Naive B cell (primary cell): ENCODE data around the gene HILPDA. TPM values are rescaled to one million over a fixed set of nuclear protein-coding genes. Genes with fewer than 3 reads are reported as not detected.
"Not testable (repeated sequence)": the region's sequence is repeated elsewhere in the genome, so short reads cannot be mapped to it uniquely, and the experiment has no call there.

ENCODE experiments used
- ATAC-seq, 2 donors: fragments of 150-1000 bp; cut with Tn5 transposase; 2 replicates each; pipeline ENCODE4 v1.10.0; 2021; ENCODE audit warnings: low read depth in 2 of 2, mild to moderate bottlenecking in 2 of 2, moderate library complexity in 2 of 2
- DNase-seq: peaks from one replicate; pipeline ENCODE4 v3.0.0; 2022
- H3K27ac Mint-ChIP-seq, 6 donors: one replicate each; pipeline ENCODE4 v1.8.0; 2020 to 2022; ENCODE audit warnings: mild to moderate bottlenecking in 6 of 6, mixed read lengths in 6 of 6, moderate library complexity in 5 of 6, inconsistent platforms in 2 of 6
- H3K27me3 Mint-ChIP-seq, 3 donors: one replicate each; pipeline ENCODE4 v1.8.0; 2021 to 2022; ENCODE audit warnings: mixed read lengths in 3 of 3, mild to moderate bottlenecking in 1 of 3
- H3K36me3 Mint-ChIP-seq, 2 donors: one replicate each; pipeline ENCODE4 v1.8.0; 2020 to 2022; ENCODE audit warnings: mixed read lengths in 2 of 2, inconsistent platforms in 1 of 2, mild to moderate bottlenecking in 1 of 2
- H3K4me1 Mint-ChIP-seq, 3 donors: one replicate each; pipeline ENCODE4 v1.8.0; 2020 to 2022; ENCODE audit warnings: mixed read lengths in 3 of 3, inconsistent platforms in 1 of 3, mild to moderate bottlenecking in 1 of 3, moderate library complexity in 1 of 3
- H3K4me3 Mint-ChIP-seq, 8 donors: one replicate each; pipeline ENCODE4 v1.8.0; 2020 to 2022; ENCODE audit warnings: mild to moderate bottlenecking in 8 of 8, mixed read lengths in 8 of 8, moderate library complexity in 8 of 8, inconsistent platforms in 2 of 8
- H3K9me3 Mint-ChIP-seq, 7 donors: one replicate each; pipeline ENCODE4 v1.8.0; 2020 to 2022; ENCODE audit warnings: mixed read lengths in 7 of 7, mild to moderate bottlenecking in 5 of 7, inconsistent platforms in 2 of 7, moderate library complexity in 1 of 7
- polyA plus RNA-seq, 6 donors: library from polyadenylated mRNA; unstranded; fragments of 300-500 nt; fragmentation: Illumina TruSeq; gene quantifications; one replicate each; pipeline ENCODE4 v1.2.3, GENCODE V29; 2021; ENCODE audit warnings: low read depth in 6 of 6

Gene HILPDA
- polyA plus RNA-seq, 6 donors from 2014 or later = 11.2 to 20.3 (median 13.1) TPM

DNA sequence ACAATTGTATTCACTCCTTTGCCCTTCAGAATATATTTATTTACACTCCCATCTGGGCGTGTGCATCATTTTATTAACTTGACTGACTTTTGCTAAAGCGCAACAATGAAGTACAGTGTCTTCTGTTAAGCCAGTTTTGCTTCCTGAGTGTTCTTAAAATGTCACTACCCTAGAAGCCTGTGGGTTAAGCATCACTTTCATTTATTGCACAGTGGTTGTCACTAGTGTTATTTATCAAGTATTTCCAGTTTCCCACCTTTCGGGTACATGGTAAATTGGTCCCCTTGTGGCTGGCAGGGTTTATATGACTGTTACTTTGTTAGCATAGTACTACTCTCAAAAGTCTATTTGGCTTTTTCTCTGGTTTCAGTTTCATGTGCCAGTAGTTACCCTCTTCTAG, 3.3 kb downstream of the HILPDA start:
- peak overlapping the region in 1 of 8 donors; percentile 60 for H3K4me3 Mint-ChIP-seq
- ATAC-seq (no peak), DNase-seq (no peak)
- H3K36me3 Mint-ChIP-seq = no peaks in the 10 kb centered on the region
- H3K27ac Mint-ChIP-seq = peak overlapping the region in 3 of 6 donors; percentile 20 to 92 (median 81)
- peaks cover 21 to 44% (median 32%) of the 10 kb centered on the region in 3 donors for H3K4me1 Mint-ChIP-seq
- H3K27me3 Mint-ChIP-seq = no peaks in the 10 kb centered on the region
- H3K9me3 Mint-ChIP-seq = no peaks in the 10 kb centered on the region

DNA sequence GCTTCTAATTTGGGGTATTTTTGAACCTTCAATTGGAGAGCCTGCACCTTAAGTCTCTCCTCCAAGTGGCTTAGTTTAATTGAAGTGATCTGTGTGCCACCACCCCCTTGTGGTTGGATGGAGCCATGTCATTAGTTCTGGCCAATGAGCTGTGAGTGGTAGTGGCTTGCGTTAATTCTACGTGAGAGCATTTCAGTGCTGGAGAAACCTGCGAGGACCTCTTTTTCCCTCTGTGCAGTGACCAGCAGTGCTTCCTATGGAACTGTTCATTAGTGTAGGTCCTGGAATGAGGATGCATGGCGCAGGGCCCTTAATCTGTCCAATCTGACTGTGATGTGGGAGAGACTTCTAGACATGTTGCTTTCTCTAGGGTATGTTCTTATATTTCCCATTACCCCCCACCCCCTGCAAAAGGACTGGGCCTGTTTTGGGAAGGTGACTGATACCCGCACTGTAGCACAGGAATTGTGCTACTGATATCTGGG, 3.8 kb downstream of the HILPDA start:
- DNase-seq (peak; percentile 68), ATAC-seq (peak; percentile 35 to 37)
- Mint-ChIP-seq H3K4me3 (peak overlapping the region in 2 of 8 donors; percentile 44 to 60), H3K4me1 (peaks cover 21 to 44% (median 37%) of the 10 kb centered on the region in 3 donors), H3K27ac (peak overlapping the region in 3 of 6 donors; percentile 35 to 91 (median 66)), H3K27me3 (no peaks in the 10 kb centered on the region), H3K36me3 (no peaks in the 10 kb centered on the region), H3K9me3 (no peaks in the 10 kb centered on the region)

DNA sequence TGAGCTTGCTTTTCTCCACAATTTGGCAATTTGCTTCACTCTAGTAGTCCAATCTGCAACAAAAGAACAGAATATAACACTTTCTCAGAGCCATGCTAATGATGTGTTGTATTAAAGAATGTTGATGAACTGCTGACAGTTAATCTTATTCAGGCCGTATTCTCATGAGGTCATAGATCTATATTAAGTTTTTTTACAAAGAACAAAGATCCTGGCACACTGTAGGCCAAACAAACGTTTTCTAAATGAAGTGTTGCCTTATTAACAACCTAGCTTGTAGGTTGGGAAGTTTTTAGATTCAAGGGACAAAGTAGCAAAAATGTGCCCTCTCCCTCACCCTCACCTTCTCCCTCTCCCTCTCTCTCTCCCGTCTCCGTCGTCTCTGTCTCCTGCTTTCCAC, 6.8 kb downstream of the HILPDA start:
- H3K4me3 Mint-ChIP-seq = no peak overlapping the region
- H3K4me1 Mint-ChIP-seq = peaks cover 13 to 23% (median 20%) of the 10 kb centered on the region in 3 donors
- peak overlapping the region in 1 of 6 donors; percentile 28 for H3K27ac Mint-ChIP-seq
- H3K9me3 Mint-ChIP-seq = no peaks in the 10 kb centered on the region
- no peaks in the 10 kb centered on the region for H3K36me3 Mint-ChIP-seq
- no peak for DNase-seq
- H3K27me3 Mint-ChIP-seq = no peaks in the 10 kb centered on the region
- no peak for ATAC-seq

DNA sequence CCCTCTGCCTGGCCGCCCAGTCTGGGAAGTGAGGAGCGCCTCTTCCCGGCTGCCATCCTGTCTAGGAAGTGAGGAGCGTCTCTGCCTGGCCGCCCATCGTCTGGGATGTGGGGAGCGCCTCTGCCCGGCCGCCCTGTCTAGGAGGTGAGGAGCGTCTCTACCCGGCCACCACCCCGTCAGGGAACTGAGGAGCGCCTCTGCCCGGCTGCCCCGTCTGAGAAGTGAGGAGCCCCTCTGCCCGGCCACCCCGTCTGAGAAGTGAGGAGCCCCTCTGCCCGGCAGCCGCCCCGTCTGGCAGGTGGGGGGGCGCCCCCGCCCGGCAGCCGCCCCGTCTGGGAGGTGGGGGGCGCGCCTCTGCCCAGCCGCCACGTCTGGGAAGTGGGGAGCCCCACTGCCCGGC, 7.7 kb downstream of the HILPDA start:
- DNase-seq, H3K27ac Mint-ChIP-seq, H3K36me3 Mint-ChIP-seq, H3K9me3 Mint-ChIP-seq, H3K4me3 Mint-ChIP-seq, ATAC-seq, H3K27me3 Mint-ChIP-seq: not testable (repeated sequence)
- H3K4me1 Mint-ChIP-seq = peaks cover 9 to 16% (median 15%) of the 10 kb centered on the region in 3 donors

DNA sequence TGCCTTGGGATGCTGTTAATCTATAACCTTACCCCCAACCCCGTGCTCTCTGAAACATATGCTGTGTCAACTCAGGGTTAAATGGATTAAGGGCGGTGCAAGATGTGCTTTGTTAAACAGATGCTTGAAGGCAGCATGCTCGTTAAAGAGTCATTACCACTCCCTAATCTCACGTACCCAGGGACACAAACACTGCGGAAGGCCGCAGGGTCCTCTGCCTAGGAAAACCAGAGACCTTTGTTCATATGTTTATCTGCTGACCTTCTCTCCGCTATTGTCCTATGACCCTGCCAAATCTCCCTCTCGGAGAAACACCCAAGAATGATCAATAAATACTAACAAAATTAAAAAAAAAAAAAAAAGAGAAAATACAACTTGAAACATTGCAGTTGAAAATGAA, 8.3 kb downstream of the HILPDA start:
- H3K9me3 Mint-ChIP-seq, H3K27me3 Mint-ChIP-seq, H3K4me3 Mint-ChIP-seq, DNase-seq, H3K27ac Mint-ChIP-seq, H3K36me3 Mint-ChIP-seq, ATAC-seq: not testable (repeated sequence)
- peaks cover 9 to 15% (median 11%) of the 10 kb centered on the region in 3 donors for H3K4me1 Mint-ChIP-seq

DNA sequence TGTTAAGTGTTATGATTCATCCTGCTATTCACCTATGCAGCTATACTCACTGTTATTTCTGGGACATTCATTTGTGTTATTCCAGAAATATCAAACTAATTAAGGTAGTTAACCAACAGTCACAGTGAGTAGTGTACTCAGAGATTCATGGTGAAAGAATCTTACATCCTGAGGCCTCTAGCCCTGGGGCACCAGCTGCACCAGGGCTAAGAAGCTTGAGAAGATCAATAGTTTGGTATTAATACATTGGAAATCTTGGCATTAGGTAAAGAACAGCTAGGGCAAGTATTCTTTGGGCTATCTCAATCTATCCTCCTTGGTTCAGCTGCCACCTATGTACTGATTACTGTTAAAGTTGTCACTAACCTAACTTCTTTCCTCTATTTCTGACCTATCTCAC, 11.2 kb downstream of the HILPDA start:
- not testable (repeated sequence) for H3K27ac Mint-ChIP-seq, H3K36me3 Mint-ChIP-seq

DNA sequence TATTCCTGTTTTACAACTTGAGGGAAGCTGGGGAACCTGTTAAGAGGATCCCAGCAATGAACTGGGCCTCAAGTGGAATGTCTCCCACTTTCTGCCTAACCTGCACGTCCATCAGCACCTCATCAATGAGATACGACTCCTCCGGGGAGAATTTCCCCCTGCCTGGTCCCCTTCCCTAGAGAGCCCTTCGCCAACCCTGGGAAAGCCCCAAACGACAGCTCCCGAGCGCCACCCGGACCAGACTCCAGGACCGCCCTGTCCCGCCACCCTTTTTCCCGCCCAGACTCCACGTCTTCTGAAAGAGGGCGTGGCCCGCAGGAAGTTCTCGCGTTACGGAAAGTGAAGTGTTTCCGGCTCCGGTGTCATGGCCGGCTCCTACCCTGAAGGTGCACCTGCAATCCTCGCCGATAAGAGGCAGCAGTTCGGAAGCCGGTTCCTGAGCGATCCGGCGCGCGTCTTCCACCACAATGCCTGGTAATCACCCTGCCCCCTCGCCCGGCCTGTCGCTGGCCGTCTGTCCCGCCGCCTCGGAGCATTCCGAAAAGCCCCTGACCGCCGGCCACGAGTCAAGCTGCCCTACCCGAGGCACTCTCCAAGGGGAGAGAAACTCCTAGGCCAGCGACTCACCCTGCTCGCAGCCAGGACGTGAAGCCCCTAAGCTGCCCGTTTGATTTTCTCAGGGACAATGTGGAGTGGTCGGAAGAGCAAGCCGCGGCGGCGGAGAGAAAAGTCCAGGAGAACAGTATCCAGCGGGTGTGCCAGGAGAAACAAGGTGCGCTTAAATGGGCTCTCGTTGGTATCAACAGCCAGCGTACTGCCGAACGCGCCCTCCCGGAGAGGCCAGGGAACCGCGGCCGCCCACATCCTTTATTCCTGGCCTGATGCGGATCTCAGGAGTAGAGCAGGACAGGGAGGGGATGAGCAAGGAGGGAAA, 21.0 kb downstream of the HILPDA start, which contains the start of gene METTL2B:
Gene METTL2B, plus strand, starts transcription at position 347 of the 934 bp plus-strand sequence. Its CDS starts 18 bp downstream, at position 365.
- H3K4me1 Mint-ChIP-seq = peaks cover 14 to 28% (median 17%) of the 10 kb centered on the region in 3 donors
- peak within 1 kb of the TSS; percentile 94 to 100 (median 98) for H3K4me3 Mint-ChIP-seq
- not testable (repeated sequence) for H3K9me3 Mint-ChIP-seq, H3K36me3 Mint-ChIP-seq, H3K27me3 Mint-ChIP-seq
- H3K27ac Mint-ChIP-seq = peak within 1 kb of the TSS; percentile 89 to 98 (median 94)
- ATAC-seq (peak; percentile 95), DNase-seq (peak; percentile 84)

More for the DNA sequence above, 11.2 kb downstream of the HILPDA start:
- H3K9me3 Mint-ChIP-seq, H3K4me3 Mint-ChIP-seq, H3K4me1 Mint-ChIP-seq, DNase-seq, H3K27me3 Mint-ChIP-seq, ATAC-seq: not testable (repeated sequence)

DNA sequence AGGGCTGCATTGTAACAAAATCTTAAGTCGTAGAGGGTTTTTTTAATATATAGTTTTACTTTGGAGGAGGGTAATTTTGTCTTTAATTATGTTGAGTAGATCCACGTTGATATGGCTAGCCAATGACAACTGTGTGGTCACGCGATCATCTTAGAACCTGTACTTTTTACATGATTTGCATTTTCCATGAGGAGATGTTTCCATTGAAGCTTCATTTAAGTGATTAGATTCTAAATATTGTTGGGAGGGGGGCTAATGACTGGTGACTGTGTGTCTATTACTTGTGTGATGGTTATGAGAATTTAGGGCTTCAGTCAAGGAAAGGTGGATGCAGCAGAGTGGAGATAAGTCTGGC, 21.6 kb downstream of the HILPDA start:
- not testable (repeated sequence) for ATAC-seq, H3K36me3 Mint-ChIP-seq, H3K9me3 Mint-ChIP-seq, H3K27me3 Mint-ChIP-seq, DNase-seq
- Mint-ChIP-seq H3K4me1 (peaks cover 14 to 28% (median 17%) of the 10 kb centered on the region in 3 donors), H3K4me3 (peak overlapping the region; percentile 94 to 100 (median 98)), H3K27ac (peak overlapping the region in 4 of 6 donors; percentile 89 to 98 (median 94))

DNA sequence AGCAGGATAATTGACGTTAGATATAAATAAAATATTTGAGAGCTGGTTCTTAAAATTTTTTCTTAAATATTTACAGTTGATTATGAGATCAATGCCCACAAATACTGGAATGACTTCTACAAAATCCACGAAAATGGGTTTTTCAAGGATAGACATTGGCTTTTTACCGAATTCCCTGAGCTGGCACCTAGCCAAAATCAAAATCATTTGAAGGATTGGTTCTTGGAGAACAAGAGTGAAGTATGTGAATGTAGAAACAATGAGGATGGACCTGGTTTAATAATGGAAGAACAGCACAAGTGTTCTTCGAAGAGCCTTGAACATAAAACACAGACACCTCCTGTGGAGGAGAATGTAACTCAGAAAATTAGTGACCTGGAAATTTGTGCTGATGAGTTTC, 23.4 kb downstream of the HILPDA start:
- Mint-ChIP-seq H3K4me3 (peak overlapping the region in 2 of 8 donors; percentile 41 to 59), H3K4me1 (peaks cover 14 to 28% (median 17%) of the 10 kb centered on the region in 3 donors)
- H3K27ac Mint-ChIP-seq, H3K27me3 Mint-ChIP-seq, DNase-seq, H3K9me3 Mint-ChIP-seq, ATAC-seq, H3K36me3 Mint-ChIP-seq: not testable (repeated sequence)

DNA sequence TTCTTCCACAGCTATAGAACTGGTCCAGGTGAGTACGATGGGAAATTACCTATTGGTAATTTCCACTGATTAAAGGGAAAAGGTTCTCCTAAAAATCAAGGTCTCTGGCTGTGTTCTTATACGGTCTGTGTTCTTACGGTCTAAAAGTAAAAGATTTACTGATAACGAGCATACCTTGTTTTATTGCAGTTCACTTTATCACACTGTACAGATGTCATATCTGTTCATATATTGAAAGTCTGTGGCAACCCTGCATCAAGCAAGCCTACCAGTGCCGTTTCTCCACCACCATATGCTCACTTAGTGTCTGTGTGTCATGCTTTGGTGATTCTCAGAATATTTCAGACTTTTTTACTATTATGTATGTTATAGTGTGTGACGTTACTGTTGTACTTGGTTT, 32.5 kb downstream of the HILPDA start:
- H3K27me3 Mint-ChIP-seq, H3K27ac Mint-ChIP-seq, H3K4me3 Mint-ChIP-seq, DNase-seq, H3K36me3 Mint-ChIP-seq, H3K9me3 Mint-ChIP-seq, ATAC-seq, H3K4me1 Mint-ChIP-seq: not testable (repeated sequence)

DNA sequence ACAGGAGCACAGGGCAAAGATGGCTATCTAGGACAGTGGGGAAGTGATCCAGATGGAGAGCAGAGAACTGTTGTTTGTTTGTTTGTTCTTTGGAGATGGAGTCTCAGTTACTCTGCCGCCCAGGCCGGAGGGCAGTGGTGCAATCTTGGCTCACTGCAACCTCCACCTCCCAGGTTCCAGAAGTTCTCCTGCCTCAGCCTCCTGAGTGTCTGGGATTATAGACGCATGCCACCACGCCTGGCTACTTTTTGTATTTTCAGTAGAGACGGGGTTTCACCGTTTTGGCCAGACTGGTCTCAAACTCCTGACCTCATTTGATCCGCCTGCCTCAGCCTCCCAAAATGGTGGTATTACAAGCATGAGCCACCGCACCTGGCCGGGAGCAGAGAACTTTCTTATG, 41.7 kb downstream of the HILPDA start:
- no peaks in the 10 kb centered on the region for H3K27me3 Mint-ChIP-seq
- no peak for DNase-seq
- no peaks in the 10 kb centered on the region for H3K9me3 Mint-ChIP-seq
- no peak for ATAC-seq
- H3K36me3 Mint-ChIP-seq = peaks cover 5 to 7% of the 10 kb centered on the region in 2 donors
- H3K4me3 Mint-ChIP-seq = no peak overlapping the region
- no peaks in the 10 kb centered on the region for H3K4me1 Mint-ChIP-seq
- H3K27ac Mint-ChIP-seq = no peak overlapping the region

DNA sequence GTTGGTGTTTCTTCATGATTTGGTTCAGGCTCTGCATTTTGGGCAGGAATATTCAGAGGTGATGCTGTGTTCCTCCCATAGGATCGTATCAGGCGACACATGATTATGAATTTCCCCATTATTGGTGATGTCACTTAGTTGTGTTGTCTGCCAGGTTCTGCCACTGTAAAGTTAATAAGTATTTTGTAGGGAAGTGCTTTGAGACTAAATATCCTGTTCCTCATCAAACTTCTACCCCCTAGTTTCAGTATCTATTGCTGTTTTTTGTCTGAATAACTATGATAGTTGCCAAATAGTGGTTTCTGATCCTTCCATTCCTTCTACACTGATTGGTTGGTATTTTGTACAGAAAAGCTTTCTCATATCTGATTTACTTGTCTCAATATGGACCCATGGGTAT, 49.7 kb downstream of the HILPDA start:
- H3K9me3 Mint-ChIP-seq, DNase-seq, H3K27me3 Mint-ChIP-seq, H3K4me3 Mint-ChIP-seq, H3K36me3 Mint-ChIP-seq: not testable (repeated sequence)
- peaks cover 19 to 29% (median 22%) of the 10 kb centered on the region in 3 donors for H3K4me1 Mint-ChIP-seq
- ATAC-seq = peak; percentile 35 to 52
- peak overlapping the region in 3 of 6 donors; percentile 51 to 67 (median 65) for H3K27ac Mint-ChIP-seq

DNA sequence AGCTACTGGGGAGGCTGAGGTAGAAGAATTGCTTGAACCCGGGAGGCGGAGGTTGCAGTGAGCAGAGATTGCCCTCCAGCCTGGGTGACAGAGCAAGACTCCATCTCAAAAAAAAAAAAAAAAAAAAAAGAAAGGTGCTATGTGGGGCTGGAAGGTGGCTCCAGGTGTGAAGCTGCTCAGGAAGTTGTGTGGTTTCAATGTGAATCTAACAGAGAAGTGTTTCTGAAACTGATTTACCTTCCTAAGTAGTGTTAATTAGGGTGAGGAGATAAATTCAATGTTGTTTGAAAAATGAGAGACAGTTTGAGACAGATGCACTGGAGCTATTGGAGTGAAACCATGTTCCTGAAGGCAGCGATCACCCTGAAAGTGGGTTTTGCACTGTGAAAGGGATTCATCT, 51.1 kb downstream of the HILPDA start:
- ATAC-seq = peak; percentile 56 to 60
- peak overlapping the region in 5 of 6 donors; percentile 73 to 88 (median 80) for H3K27ac Mint-ChIP-seq
- H3K4me1 Mint-ChIP-seq = peaks cover 19 to 32% (median 22%) of the 10 kb centered on the region in 3 donors
- not testable (repeated sequence) for H3K36me3 Mint-ChIP-seq, DNase-seq, H3K9me3 Mint-ChIP-seq, H3K27me3 Mint-ChIP-seq
- H3K4me3 Mint-ChIP-seq = peak overlapping the region in 6 of 8 donors; percentile 19 to 85 (median 64)
